HCT116 (cell line): ENCODE results near the gene OS9.

Experiments used
- POLR2A ChIP-seq: IDR thresholded peaks from 2 replicates; pipeline ENCODE4 v1.7.0; 2011; ENCODE audit warnings: borderline replicate concordance; ENCODE audit not compliant: insufficient read depth, insufficient read length; ENCODE audit errors: extremely low read depth
- TF ChIP-seq, protein P1 (sequence below), 3 experiments: fragments of 200-600 bp in 1 of 3; sonication (generic) in 1 of 3; IDR thresholded peaks in 2 of 3; conservative IDR thresholded peaks in 1 of 3; 2 replicates each; pipeline ENCODE4 v1.5.1; 2012 to 2017; ENCODE audit warnings: low read depth in 2 of 3, low read length in 2 of 3, antibody characterized with exemption in 1 of 3, borderline replicate concordance in 1 of 3, control low read depth in 1 of 3, mild to moderate bottlenecking in 1 of 3, mixed read lengths in 1 of 3, mixed run types in 1 of 3, moderate library complexity in 1 of 3; ENCODE audit not compliant: insufficient read depth in 1 of 3
- TF ChIP-seq, protein P2 (sequence below): IDR thresholded peaks from 2 replicates; pipeline ENCODE4 v1.6.1; 2012

DNA sequence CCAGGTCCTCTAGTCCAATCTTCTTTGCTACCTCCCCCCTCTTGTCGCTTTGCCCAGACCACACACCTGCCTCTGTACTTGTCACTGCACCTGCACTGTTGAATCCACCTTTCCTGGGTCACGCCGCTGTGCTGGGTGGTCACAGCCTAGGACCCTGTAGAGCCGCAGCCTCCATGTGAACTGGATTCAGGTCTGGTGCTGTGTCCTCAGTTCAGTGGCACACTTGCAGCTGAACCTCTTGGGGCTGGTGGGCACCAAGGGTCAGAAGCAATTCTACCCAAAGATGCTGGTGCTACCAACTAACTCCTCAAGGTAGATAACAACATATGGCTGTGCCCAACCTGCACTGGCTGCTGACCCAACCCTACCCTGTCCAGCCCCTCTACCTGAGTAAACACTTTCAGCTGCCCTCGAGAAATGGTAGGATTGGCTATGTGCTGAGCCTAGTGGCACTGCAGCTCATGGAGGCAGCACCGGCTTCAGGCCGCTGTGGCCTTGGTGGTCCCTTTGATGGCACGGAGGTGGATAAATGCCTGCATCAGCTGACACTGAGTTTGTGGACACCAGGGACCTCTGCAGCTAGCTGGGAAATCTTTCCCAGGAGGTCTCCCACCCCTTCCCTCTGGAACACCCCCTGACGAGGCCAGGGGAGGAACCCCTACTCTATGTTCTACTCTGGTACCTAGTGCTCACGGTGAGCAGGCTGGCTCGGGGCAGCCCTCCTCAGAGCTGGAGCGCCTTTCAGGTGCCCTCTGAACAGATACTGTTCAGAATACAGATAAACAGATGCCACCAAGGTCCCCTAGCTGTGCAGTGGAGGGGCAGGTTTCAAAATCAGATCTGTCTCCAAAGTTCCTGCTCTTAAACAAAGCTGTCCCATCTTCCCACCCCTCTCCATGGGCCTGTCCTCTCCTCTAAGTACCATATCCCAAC lies 30.3 kb downstream of the OS9 start:
- TF ChIP-seq, protein P1, sequence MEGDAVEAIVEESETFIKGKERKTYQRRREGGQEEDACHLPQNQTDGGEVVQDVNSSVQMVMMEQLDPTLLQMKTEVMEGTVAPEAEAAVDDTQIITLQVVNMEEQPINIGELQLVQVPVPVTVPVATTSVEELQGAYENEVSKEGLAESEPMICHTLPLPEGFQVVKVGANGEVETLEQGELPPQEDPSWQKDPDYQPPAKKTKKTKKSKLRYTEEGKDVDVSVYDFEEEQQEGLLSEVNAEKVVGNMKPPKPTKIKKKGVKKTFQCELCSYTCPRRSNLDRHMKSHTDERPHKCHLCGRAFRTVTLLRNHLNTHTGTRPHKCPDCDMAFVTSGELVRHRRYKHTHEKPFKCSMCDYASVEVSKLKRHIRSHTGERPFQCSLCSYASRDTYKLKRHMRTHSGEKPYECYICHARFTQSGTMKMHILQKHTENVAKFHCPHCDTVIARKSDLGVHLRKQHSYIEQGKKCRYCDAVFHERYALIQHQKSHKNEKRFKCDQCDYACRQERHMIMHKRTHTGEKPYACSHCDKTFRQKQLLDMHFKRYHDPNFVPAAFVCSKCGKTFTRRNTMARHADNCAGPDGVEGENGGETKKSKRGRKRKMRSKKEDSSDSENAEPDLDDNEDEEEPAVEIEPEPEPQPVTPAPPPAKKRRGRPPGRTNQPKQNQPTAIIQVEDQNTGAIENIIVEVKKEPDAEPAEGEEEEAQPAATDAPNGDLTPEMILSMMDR (IDR thresholded peaks at IDR 0.05 in 2 of 3, conservative IDR thresholded peaks at IDR 0.05 in 1 of 3; ENCODE audit: borderline replicate concordance in 1 of 3, insufficient read depth in 1 of 3, low read depth in 2 of 3, low read length in 2 of 3), result no peak
- TF ChIP-seq POLR2A, result no peak
- TF ChIP-seq, protein P2, sequence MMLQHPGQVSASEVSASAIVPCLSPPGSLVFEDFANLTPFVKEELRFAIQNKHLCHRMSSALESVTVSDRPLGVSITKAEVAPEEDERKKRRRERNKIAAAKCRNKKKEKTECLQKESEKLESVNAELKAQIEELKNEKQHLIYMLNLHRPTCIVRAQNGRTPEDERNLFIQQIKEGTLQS, result no peak
